ENCODE results near the gene HLX.

Gene HLX

DNA sequence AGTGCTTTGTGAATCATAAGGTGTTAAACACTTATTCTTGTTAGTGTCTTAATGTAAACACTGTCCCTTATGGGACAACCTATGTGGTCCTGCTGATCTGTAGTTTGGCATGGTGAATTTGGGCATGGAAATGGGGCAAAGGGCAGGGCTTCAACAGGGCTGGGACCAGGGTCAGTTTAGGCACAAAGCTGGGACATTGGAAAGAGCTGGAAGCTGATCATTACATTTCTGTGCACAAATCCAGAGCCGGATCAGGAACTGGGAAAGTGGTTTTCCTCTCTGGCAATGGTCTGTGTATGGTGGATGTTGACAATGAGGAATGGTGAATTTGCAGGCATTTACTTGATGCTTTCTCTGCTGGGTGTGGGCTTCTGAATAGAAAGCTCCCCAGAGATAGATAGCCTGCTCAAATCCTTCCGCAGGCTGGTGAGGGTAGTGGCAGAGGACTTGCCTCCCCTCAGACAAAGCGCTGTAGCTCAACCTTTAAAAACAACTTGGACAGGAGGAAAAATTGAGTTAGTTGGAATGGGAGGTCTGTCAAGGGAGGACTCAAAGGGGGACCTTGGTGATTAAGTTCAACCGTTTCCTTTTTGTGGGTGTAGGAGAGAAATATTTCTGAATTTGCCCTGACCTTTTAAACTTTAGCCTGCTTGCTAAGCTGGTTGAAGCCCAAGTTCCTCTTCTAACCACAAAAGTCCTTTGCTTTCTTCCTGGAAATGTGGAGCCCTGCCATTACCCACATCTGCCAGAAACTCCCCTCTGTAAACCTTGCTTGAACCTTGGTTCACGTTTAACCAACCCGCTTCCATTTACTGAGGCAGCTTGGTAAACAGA, 35.3 kb downstream of the HLX start:
- Histone ChIP-seq H4K20me1 (no peaks in the 10 kb centered on the region), H3K9me3 (replicated peaks in 1 of 11) (no peaks in the 10 kb centered on the region), H3K4me2 (peak overlapping the region; percentile 56 to 86 (median 76)), H3K27ac (peak overlapping the region in 8 of 11 experiments; percentile 39 to 73 (median 60); a peak in 15 of 22 replicates), H3K36me3 (no peaks in the 10 kb centered on the region), H3K9ac (peak overlapping the region in 8 of 11 experiments; percentile 11 to 51 (median 31); a peak in 9 of 22 replicates), H3K4me1 (peaks cover 15 to 39% (median 26%) of the 10 kb centered on the region in 10 experiments), H3K27me3 (no peaks in the 10 kb centered on the region), H3K4me3 (peak overlapping the region in 1 of 10 experiments; percentile 2; a peak in 2 of 20 replicates)
- TF ChIP-seq Cebpa-rat (IDR thresholded peaks at IDR 0.05) = no peak

DNA sequence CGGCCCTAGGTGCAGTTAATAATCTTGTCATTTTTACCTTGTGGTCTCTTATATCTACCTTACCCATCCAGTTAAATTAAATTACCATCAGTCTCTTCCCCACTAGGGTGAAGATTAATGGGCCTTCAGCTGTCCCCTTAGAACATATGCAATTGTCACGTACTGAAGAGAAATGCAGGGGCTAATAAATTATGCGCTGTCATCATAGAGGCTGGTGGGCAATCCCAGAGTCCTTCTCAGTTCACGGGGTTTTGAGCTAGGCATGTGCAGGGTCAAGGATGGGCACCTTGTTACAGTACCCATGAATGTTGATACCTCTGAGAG, 35.8 kb downstream of the HLX start:
- no peaks in the 10 kb centered on the region for H3K27me3 ChIP-seq
- no peaks in the 10 kb centered on the region for H4K20me1 ChIP-seq
- no peak overlapping the region; a peak in 1 of 20 replicates for H3K4me3 ChIP-seq
- H3K4me1 ChIP-seq = peaks cover 15 to 40% (median 26%) of the 10 kb centered on the region in 10 experiments
- peak overlapping the region in 7 of 11 experiments; percentile 39 to 73 (median 62); a peak in 13 of 22 replicates for H3K27ac ChIP-seq
- H3K9me3 ChIP-seq (replicated peaks in 1 of 11) = no peaks in the 10 kb centered on the region
- H3K4me2 ChIP-seq = peak overlapping the region; percentile 56 to 86 (median 76)
- H3K9ac ChIP-seq = peak overlapping the region in 2 of 11 experiments; percentile 27; a peak in 3 of 22 replicates
- H3K36me3 ChIP-seq = no peaks in the 10 kb centered on the region
- no peak for TF ChIP-seq Cebpa-rat (IDR thresholded peaks at IDR 0.05)

DNA sequence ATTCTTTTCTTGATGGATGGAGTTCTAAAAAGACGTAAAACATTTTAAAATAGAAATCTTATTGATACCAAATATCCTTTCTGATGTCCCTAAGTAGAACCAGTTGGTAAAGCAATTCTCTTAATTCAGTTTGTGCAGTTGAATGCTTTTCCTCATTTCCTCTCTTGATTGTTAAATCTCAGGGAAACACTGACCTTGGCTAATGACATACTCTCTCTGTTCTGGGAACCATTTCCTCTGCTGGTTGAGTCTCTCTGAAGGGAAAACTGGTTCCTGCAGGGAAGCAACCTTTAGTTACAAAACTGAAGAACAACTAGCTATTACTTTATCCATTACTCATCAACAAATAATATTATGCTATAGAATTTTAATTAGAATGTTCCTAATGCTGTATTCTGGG, 36.7 kb downstream of the HLX start:
- no peak overlapping the region for H3K4me3 ChIP-seq

DNA sequence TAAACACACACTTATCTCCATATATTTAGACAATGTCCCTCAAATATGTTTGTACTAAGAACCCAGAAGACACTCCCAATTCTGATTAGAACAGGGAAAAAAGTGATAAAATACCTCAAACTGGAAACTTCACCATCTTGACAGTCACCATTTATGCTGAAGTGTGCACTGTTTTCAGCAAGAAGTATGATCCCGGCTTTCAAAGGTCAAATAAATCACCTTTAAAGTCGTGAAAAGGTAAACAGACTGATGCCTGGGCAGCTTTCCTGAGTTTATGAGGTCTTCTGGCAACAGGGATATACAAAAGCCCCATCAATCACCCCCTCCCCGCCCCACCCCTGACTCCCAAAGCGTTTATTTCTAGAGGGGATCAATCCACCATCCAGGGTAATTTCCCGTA, 37.9 kb downstream of the HLX start:
- H3K27me3 ChIP-seq = no peaks in the 10 kb centered on the region
- H3K9me3 ChIP-seq (replicated peaks in 1 of 11) = no peaks in the 10 kb centered on the region
- no peak overlapping the region for H3K27ac ChIP-seq
- H3K9ac ChIP-seq = no peak overlapping the region
- H3K36me3 ChIP-seq = no peaks in the 10 kb centered on the region
- no peak for TF ChIP-seq Cebpa-rat (IDR thresholded peaks at IDR 0.05)
- no peak overlapping the region for H3K4me2 ChIP-seq
- no peaks in the 10 kb centered on the region for H4K20me1 ChIP-seq
- H3K4me3 ChIP-seq = no peak overlapping the region
- peaks cover 21 to 45% (median 30%) of the 10 kb centered on the region in 10 experiments for H3K4me1 ChIP-seq

More for the DNA sequence above, 36.7 kb downstream of the HLX start:
- Histone ChIP-seq H4K20me1 (no peaks in the 10 kb centered on the region), H3K27ac (no peak overlapping the region), H3K4me1 (peaks cover 15 to 40% (median 26%) of the 10 kb centered on the region in 10 experiments), H3K9me3 (replicated peaks in 1 of 11) (no peaks in the 10 kb centered on the region), H3K27me3 (no peaks in the 10 kb centered on the region), H3K4me2 (peak overlapping the region in 6 of 11 experiments; percentile 66 to 86 (median 78); a peak in 11 of 22 replicates), H3K36me3 (no peaks in the 10 kb centered on the region), H3K9ac (no peak overlapping the region)
- no peak for TF ChIP-seq Cebpa-rat (IDR thresholded peaks at IDR 0.05)

DNA sequence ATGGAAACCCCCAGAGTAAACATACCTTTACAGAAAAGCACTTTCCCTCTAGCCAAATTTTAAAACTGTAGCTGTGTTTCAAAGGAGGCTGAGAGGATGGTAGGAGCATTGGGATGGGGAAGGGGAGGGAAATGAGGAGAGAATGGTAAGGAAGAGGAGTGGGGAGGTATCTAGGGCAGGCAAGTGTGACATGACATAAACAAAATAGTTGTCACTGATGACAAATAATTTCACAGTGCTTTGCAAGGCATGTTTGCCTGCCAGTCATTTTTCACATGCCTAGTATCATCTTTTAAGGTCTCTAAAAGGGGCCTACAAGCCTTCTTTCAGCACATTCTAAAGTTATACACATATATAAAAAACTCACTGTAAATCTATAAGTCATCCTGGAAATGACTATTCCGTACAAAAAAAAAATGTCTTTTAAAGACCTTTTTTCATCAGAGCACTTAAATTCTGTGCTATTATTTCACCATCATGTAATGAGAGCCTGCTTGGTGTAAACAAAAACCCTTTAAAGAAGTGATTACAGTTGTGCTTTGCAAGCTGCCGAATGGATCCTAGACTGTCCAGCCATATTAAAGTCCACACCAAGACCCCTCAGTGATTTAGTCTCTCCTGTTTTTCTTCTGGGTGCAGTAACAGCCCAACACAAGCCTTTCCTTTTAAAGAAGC, 38.4 kb downstream of the HLX start:
- Histone ChIP-seq H3K4me2 (no peak overlapping the region), H3K4me1 (peaks cover 25 to 49% (median 35%) of the 10 kb centered on the region in 10 experiments), H4K20me1 (no peaks in the 10 kb centered on the region), H3K9me3 (replicated peaks in 1 of 11) (no peaks in the 10 kb centered on the region), H3K4me3 (no peak overlapping the region), H3K27ac (no peak overlapping the region), H3K9ac (no peak overlapping the region), H3K27me3 (no peaks in the 10 kb centered on the region), H3K36me3 (no peaks in the 10 kb centered on the region)
- TF ChIP-seq Cebpa-rat (IDR thresholded peaks at IDR 0.05) = no peak

DNA sequence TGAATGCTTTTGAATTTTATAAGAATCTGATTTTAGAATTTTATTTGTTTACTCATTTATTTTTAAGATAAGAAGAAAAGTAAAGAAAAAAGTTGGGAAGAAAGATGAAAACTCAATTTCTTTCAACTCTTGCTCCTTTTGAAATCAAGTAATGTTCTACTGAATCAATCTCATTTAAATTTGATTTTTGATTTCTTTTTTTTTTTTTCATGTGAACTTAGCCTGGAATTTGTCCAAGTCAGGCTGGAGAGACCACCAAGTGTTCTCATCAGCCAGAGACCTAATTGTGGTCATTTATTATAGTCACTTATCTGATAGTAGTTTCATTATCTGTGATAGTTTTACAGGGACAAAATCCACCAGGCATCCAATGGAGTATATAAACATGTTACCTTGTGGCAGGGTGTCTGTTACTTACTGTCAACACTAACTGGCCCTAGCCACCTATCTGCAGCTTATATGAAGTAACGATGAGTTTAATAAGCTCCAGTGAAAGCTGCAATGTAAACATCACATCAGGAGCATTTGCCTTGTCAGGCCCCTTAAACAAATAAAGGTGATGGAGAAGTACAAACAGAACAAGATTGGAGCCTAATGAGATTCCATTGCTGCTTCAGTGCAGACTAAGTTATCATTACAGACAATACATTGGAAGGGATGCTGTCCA, 39.2 kb downstream of the HLX start:
- H3K27ac ChIP-seq = no peak overlapping the region
- H3K27me3 ChIP-seq = no peaks in the 10 kb centered on the region
- H3K4me3 ChIP-seq = no peak overlapping the region
- no peaks in the 10 kb centered on the region for H3K36me3 ChIP-seq
- H3K4me1 ChIP-seq = peaks cover 25 to 47% (median 34%) of the 10 kb centered on the region in 10 experiments
- no peaks in the 10 kb centered on the region for H4K20me1 ChIP-seq
- no peak overlapping the region for H3K9ac ChIP-seq
- H3K4me2 ChIP-seq = no peak overlapping the region
- TF ChIP-seq Cebpa-rat (IDR thresholded peaks at IDR 0.05) = no peak
- H3K9me3 ChIP-seq (replicated peaks in 1 of 11) = 0 out of 22 replicates have a peak, but pooled peaks cover 0 to under 1% (median 0%) of the 10 kb centered on the region in 11 experiments

DNA sequence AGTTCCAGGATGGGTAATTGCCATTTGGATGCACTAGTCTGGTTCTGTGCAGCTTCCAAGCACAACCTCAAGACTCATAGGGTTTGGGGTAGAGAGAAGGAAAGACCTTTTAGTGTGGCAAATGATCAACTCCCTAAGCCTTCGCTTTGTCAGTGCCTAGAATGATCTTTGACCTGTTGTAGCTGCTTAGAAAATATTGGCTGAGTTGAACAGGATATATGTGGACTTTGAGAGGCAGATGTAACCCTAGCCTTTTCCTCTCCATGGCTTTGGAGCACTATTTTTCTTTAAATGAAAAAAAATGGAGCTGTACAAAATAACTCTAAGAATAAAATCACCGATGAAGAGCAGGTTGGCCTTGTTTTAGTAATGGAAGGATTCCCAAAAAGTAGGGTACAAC, 41.7 kb downstream of the HLX start:
- no peak overlapping the region for H3K27ac ChIP-seq
- peaks cover 9 to 21% (median 14%) of the 10 kb centered on the region in 10 experiments; a peak in 17 of 20 replicates for H3K4me1 ChIP-seq
- no peaks in the 10 kb centered on the region for H3K36me3 ChIP-seq
- H3K9me3 ChIP-seq (replicated peaks in 1 of 11) = 0 out of 22 replicates have a peak, but pooled peaks cover 0 to 7% (median 0%) of the 10 kb centered on the region in 11 experiments
- no peak for TF ChIP-seq Cebpa-rat (IDR thresholded peaks at IDR 0.05)
- H3K4me2 ChIP-seq = no peak overlapping the region
- H3K4me3 ChIP-seq = no peak overlapping the region
- no peaks in the 10 kb centered on the region for H4K20me1 ChIP-seq
- no peak overlapping the region for H3K9ac ChIP-seq
- H3K27me3 ChIP-seq = no peaks in the 10 kb centered on the region

DNA sequence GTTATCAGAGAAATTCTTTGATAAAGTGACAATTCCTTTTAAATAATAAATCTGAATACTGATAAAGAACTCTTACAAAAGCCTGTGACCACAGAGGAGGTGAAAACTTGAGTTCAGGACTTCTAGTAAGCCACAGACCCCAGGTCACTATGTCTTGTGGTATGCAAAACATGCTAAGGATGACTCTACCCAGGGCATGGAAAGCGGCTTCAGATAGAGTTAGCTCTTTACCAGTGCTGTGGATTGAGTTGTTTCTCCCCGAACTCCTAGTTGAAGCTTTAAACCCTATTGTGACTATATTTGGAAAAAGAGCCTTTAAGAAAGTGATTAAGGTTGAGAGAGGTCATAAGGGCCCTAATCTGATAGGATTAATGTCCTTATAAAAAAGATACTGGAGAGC, 42.3 kb downstream of the HLX start:
- no peaks in the 10 kb centered on the region for H3K36me3 ChIP-seq
- H3K27ac ChIP-seq = peak overlapping the region in 1 of 11 experiments; percentile 10; a peak in 1 of 22 replicates
- H4K20me1 ChIP-seq = no peaks in the 10 kb centered on the region
- no peaks in the 10 kb centered on the region for H3K27me3 ChIP-seq
- 0 out of 22 replicates have a peak, but pooled peaks cover 0 to 7% (median 0%) of the 10 kb centered on the region in 11 experiments for H3K9me3 ChIP-seq (replicated peaks in 1 of 11)
- no peak overlapping the region for H3K9ac ChIP-seq
- peak overlapping the region in 7 of 11 experiments; percentile 5 to 42 (median 19); a peak in 6 of 22 replicates for H3K4me2 ChIP-seq
- no peak for TF ChIP-seq Cebpa-rat (IDR thresholded peaks at IDR 0.05)
- H3K4me1 ChIP-seq = peaks cover 8 to 16% (median 13%) of the 10 kb centered on the region in 10 experiments; a peak in 16 of 20 replicates
- H3K4me3 ChIP-seq = no peak overlapping the region

All from BLaER1 treated with 17β-estradiol and CSF1 and Interleukin-3, amounts not matched to agents 10 nM and 100 nM (cell line).